Measurements from ENCODE around the gene RAPGEF2. TPM values are rescaled to one million over a fixed set of nuclear protein-coding genes. Genes with fewer than 3 reads are reported as not detected.

Gene RAPGEF2
- total and polyA plus RNA-seq, 2 experiments from 2014 or later = 17.3 to 96.0 TPM

GRCh38 chr4:159197260-159197884 lies 94.5 kb downstream of the RAPGEF2 start:
- TF ChIP-seq, protein P1, sequence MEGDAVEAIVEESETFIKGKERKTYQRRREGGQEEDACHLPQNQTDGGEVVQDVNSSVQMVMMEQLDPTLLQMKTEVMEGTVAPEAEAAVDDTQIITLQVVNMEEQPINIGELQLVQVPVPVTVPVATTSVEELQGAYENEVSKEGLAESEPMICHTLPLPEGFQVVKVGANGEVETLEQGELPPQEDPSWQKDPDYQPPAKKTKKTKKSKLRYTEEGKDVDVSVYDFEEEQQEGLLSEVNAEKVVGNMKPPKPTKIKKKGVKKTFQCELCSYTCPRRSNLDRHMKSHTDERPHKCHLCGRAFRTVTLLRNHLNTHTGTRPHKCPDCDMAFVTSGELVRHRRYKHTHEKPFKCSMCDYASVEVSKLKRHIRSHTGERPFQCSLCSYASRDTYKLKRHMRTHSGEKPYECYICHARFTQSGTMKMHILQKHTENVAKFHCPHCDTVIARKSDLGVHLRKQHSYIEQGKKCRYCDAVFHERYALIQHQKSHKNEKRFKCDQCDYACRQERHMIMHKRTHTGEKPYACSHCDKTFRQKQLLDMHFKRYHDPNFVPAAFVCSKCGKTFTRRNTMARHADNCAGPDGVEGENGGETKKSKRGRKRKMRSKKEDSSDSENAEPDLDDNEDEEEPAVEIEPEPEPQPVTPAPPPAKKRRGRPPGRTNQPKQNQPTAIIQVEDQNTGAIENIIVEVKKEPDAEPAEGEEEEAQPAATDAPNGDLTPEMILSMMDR (IDR thresholded peaks at IDR 0.05; ENCODE audit: low read depth, low read length) = no peak
- DNase-seq (ENCODE audit: low read depth in 1 of 2, low spot score in 1 of 2) = no peak
- H3K4me1 ChIP-seq (ENCODE audit: low read depth) = peaks cover 4% of the 10 kb centered on the region
- H3K4me3 ChIP-seq = no peak overlapping the region
- H3K27me3 ChIP-seq = no peaks in the 10 kb centered on the region
- peak overlapping the region; percentile 61 for H3K27ac ChIP-seq
- peaks cover 6% of the 10 kb centered on the region for H3K36me3 ChIP-seq
- no peaks in the 10 kb centered on the region for H3K9me3 ChIP-seq (ENCODE audit: low read depth)

DNA sequence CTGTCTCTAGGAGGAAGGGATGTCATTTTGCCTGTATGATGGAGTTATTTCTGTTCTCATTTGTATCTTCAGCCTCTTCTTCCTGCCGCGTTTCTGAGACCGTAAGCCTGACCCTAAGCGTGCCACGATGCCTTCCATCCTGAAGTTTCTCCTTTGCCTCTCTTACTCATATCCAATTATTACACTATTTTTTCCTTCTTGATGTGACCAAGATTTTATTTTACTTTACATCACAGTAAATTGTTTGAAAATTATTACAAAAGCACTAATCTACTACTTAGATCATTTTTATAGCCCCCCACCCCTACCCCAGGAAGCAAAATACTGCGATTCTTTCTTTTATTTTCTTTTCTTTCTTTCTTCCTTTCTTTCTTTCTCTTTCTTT lies 95.0 kb downstream of the RAPGEF2 start:
- H3K4me1 ChIP-seq (ENCODE audit: low read depth) = peaks cover 4% of the 10 kb centered on the region
- peak overlapping the region; percentile 61 for H3K27ac ChIP-seq
- no peak for DNase-seq (ENCODE audit: low read depth in 1 of 2, low spot score in 1 of 2)
- H3K27me3 ChIP-seq = no peaks in the 10 kb centered on the region
- no peaks in the 10 kb centered on the region for H3K9me3 ChIP-seq (ENCODE audit: low read depth)
- H3K4me3 ChIP-seq = no peak overlapping the region
- H3K36me3 ChIP-seq = peaks cover 6% of the 10 kb centered on the region
- TF ChIP-seq, protein P1 (IDR thresholded peaks at IDR 0.05; ENCODE audit: low read depth, low read length) = no peak

DNA sequence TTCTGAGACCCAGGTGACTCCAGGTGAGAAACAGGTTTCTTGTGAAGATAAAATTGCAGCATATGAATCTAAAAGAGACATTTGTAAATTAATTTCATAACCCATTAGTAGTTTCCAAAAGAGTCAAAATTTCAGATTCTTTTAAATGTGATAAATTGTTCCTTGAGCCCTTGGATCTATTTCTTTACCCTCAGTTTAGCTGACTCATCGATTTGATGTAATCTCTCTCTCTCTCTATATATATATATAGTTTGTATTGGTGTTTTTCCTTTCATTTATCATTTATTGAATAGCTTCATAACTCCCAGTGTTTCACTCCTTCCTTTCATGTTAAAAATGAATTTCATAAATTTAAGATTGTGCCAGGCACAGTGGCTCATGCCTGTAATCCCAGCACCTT lies 96.9 kb downstream of the RAPGEF2 start:
- H3K9me3 ChIP-seq (ENCODE audit: low read depth) = no peaks in the 10 kb centered on the region
- no peaks in the 10 kb centered on the region for H3K27me3 ChIP-seq
- no peak for DNase-seq (ENCODE audit: low read depth in 1 of 2, low spot score in 1 of 2)
- TF ChIP-seq, protein P1 (IDR thresholded peaks at IDR 0.05; ENCODE audit: low read depth, low read length) = no peak
- H3K4me3 ChIP-seq = no peak overlapping the region
- H3K4me1 ChIP-seq (ENCODE audit: low read depth) = peaks cover 4% of the 10 kb centered on the region
- no peak overlapping the region for H3K27ac ChIP-seq
- no peaks in the 10 kb centered on the region for H3K36me3 ChIP-seq

- Histone ChIP-seq H3K4me3 (no peak overlapping the region), H3K4me1 (ENCODE audit: low read depth) (peaks cover 4% of the 10 kb centered on the region), H3K27me3 (no peaks in the 10 kb centered on the region), H3K36me3 (no peaks in the 10 kb centered on the region), H3K27ac (no peak overlapping the region), H3K9me3 (ENCODE audit: low read depth) (no peaks in the 10 kb centered on the region)
- TF ChIP-seq, protein P1 (IDR thresholded peaks at IDR 0.05; ENCODE audit: low read depth, low read length) = no peak
- no peak for DNase-seq (ENCODE audit: low read depth in 1 of 2, low spot score in 1 of 2)
Observed at GRCh38 chr4:159201168-159201567, 98.3 kb downstream of the RAPGEF2 start.

DNA sequence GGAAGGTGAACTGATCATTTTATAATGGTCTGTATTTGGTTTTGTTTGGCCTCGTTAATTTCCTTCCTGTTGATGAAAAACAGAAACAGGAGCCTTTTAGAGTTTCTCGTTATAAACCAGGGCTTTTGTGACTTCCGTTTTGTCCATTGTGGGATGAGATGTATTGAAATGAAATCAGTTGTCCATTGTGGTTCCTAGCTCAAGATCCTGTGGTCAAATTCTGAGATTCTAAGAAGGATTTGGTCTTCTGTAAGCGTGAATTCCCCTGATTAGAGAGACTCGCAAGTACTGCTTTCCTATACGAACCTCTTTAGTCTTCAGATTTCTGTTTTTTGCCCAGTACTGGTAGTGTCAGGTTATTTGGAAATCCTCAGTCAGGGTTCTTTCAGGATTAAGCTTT lies 101.7 kb downstream of the RAPGEF2 start:
- no peak overlapping the region for H3K4me3 ChIP-seq
- no peaks in the 10 kb centered on the region for H3K9me3 ChIP-seq (ENCODE audit: low read depth)
- H3K27me3 ChIP-seq = no peaks in the 10 kb centered on the region
- DNase-seq (ENCODE audit: low read depth in 1 of 2, low spot score in 1 of 2) = no peak
- H3K4me1 ChIP-seq (ENCODE audit: low read depth) = no peaks in the 10 kb centered on the region
- no peaks in the 10 kb centered on the region for H3K36me3 ChIP-seq
- no peak overlapping the region for H3K27ac ChIP-seq
- TF ChIP-seq, protein P1 (IDR thresholded peaks at IDR 0.05; ENCODE audit: low read depth, low read length) = no peak
